HepG2 (cell line): Measurements from ENCODE around the gene TFAP2B. TPM values are rescaled to one million over a fixed set of nuclear protein-coding genes. Genes with fewer than 3 reads are reported as not detected.

Experiments
- ATAC-seq: fragments of 200-7000 bp; cut with Tn5 transposase; 3 replicates; pipeline ENCODE4 v1.9.1; 2020; ENCODE audit warnings: mild to moderate bottlenecking, moderate library complexity
- BruUV-seq: library from RNA; stranded (reverse); fragments of 400-500 nt; replicated peaks from 2 replicates; lab custom pipeline; 2021; lab: Mats Ljungman, UMichigan
- CTCF ChIA-PET: fragments of 300-600 bp; formaldehyde crosslinking; extraction: SDS; loops from one replicate; lab custom pipeline; 2021; ENCODE audit warnings: low total read pairs, inconsistent platforms, low intra/inter-chr PET ratio; lab: Yijun Ruan, JAX
- POLR2A ChIA-PET: fragments of 350-600 bp; sonication (Branson Sonifier 250); formaldehyde crosslinking; loops from one replicate; lab custom pipeline; 2020; ENCODE audit warnings: antibody characterized with exemption, inconsistent platforms; lab: Yijun Ruan, JAX
- DNase-seq: peaks from one replicate; pipeline ENCODE4 v3.0.0-alpha.2; 2015; ENCODE audit warnings: low spot score
- FAIRE-seq: peaks from 3 replicates; lab custom pipeline; 2011; peaks lifted over from hg19 to GRCh38; lab: Jason Lieb, UNC
- H2AFZ ChIP-seq: one replicate; pipeline ENCODE4 v1.6.1; 2011; ENCODE audit warnings: low read length, inconsistent platforms
- H3K27ac ChIP-seq: fragments of 300-600 bp; 3 replicates; pipeline ENCODE4 v1.8.0; 2011; ENCODE audit warnings: mixed run types, mild to moderate bottlenecking, mixed read lengths, low read length, inconsistent platforms; ENCODE audit not compliant: insufficient read depth; ENCODE audit errors: extremely low read length
- H3K27me3 ChIP-seq, 2 experiments: fragments of 200-600 bp in 1 of 2; 2 replicates in 1 of 2; 3 replicates in 1 of 2; pipeline versions ENCODE4 v1.6.0 to v1.8.0; 2011; ENCODE audit warnings: low read length in 2 of 2, mild to moderate bottlenecking in 2 of 2, moderate library complexity in 2 of 2, inconsistent platforms in 1 of 2; ENCODE audit not compliant: insufficient read depth in 2 of 2, control insufficient read depth in 1 of 2
- H3K36me3 ChIP-seq, 2 experiments: fragments of 200-600 bp in 1 of 2; replicated peaks in 1 of 2; 2 replicates in 1 of 2; 3 replicates in 1 of 2; pipeline versions ENCODE4 v1.5.1 to v1.8.0; 2011; ENCODE audit warnings: low read length in 2 of 2, inconsistent platforms in 1 of 2; ENCODE audit not compliant: insufficient read depth in 2 of 2, control insufficient read depth in 1 of 2
- H3K4me1 ChIP-seq: 2 replicates; pipeline ENCODE4 v1.5.1; 2012; ENCODE audit warnings: low read length, inconsistent platforms; ENCODE audit not compliant: insufficient read depth
- H3K4me2 ChIP-seq: 2 replicates; pipeline ENCODE4 v1.6.0; 2011; ENCODE audit warnings: low read depth, low read length, inconsistent platforms
- H3K4me3 ChIP-seq, 3 experiments: fragments of 200-600 bp in 1 of 3; sonication (generic), shearing (Covaris generic) in 1 of 3; replicated peaks in 1 of 3; 2 replicates each; pipeline ENCODE4 v1.5.1; 2011 to 2016; ENCODE audit warnings: low read length in 3 of 3, inconsistent platforms in 2 of 3, low read depth in 2 of 3, mild to moderate bottlenecking in 2 of 3, control low read depth in 1 of 3, mixed read lengths in 1 of 3; ENCODE audit not compliant: insufficient read depth in 1 of 3
- H3K79me2 ChIP-seq: one replicate; pipeline ENCODE4 v1.6.1; 2011; ENCODE audit warnings: low read length, inconsistent platforms; ENCODE audit not compliant: insufficient read depth
- H3K9ac ChIP-seq: 2 replicates; pipeline ENCODE4 v1.6.0; 2011; ENCODE audit warnings: mild to moderate bottlenecking, low read depth, low read length, inconsistent platforms; ENCODE audit not compliant: insufficient read depth
- H3K9me3 ChIP-seq: 2 replicates; pipeline ENCODE4 v1.5.1; 2012; ENCODE audit warnings: mild to moderate bottlenecking, low read length
- H4K20me1 ChIP-seq: 2 replicates; pipeline ENCODE4 v1.6.0; 2011; ENCODE audit warnings: inconsistent platforms, mild to moderate bottlenecking, low read length, moderate library complexity; ENCODE audit not compliant: insufficient read depth
- AKNA ChIP-seq: sonication (generic); formaldehyde crosslinking; IDR thresholded peaks from 2 replicates; pipeline ENCODE4 v1.4.0; 2020; ENCODE audit warnings: missing genetic modification reagents, borderline replicate concordance
- HNF1B ChIP-seq: sonication (generic); formaldehyde crosslinking; IDR thresholded peaks from 2 replicates; pipeline ENCODE4 v1.5.1; 2020; ENCODE audit warnings: mild to moderate bottlenecking, moderate library complexity, missing genetic modification reagents
- KDM6A ChIP-seq: IDR thresholded peaks from 2 replicates; pipeline ENCODE4 v1.6.1; 2016; ENCODE audit warnings: low read depth
- MBD4 ChIP-seq: IDR thresholded peaks from 2 replicates; pipeline ENCODE4 v1.6.1; 2012; ENCODE audit warnings: low read length, inconsistent platforms, borderline replicate concordance
- RAD21 ChIP-seq: fragments of 450-650 bp; formaldehyde crosslinking; IDR thresholded peaks from 2 replicates; pipeline ENCODE4 v1.5.0; 2020; ENCODE audit warnings: mild to moderate bottlenecking
- SMC3 ChIP-seq: IDR thresholded peaks from 2 replicates; pipeline ENCODE4 v1.6.1; 2011; ENCODE audit warnings: low read length, improper control_type of control experiment
- STAG1 ChIP-seq: sonication (generic); formaldehyde crosslinking; IDR thresholded peaks from 2 replicates; pipeline ENCODE4 v1.4.0; 2020; ENCODE audit warnings: missing genetic modification reagents
- TCF7 ChIP-seq: sonication (generic); IDR thresholded peaks from 2 replicates; pipeline ENCODE4 v1.6.1; 2016; ENCODE audit warnings: antibody characterized with exemption, low read depth
- ZNF468 ChIP-seq: sonication (generic); formaldehyde crosslinking; IDR thresholded peaks from 2 replicates; pipeline ENCODE4 v1.8.0; 2022; ENCODE audit warnings: mild to moderate bottlenecking, moderate library complexity, missing genetic modification reagents
- ZNF558 ChIP-seq: sonication (generic); formaldehyde crosslinking; IDR thresholded peaks from 2 replicates; pipeline ENCODE4 v1.9.0; 2022; ENCODE audit warnings: mild to moderate bottlenecking, missing genetic modification reagents, borderline replicate concordance
- ZNF816 ChIP-seq: sonication (generic); formaldehyde crosslinking; IDR thresholded peaks from 2 replicates; pipeline ENCODE4 v1.8.0; 2022; ENCODE audit warnings: missing genetic modification reagents, mild to moderate bottlenecking, borderline replicate concordance
- WGBS: methylation state at CpG from one replicate; pipeline ENCODE4 v1.1.6; 2017; ENCODE audit warnings: low lambda C conversion rate; 5-methylcytosine and 5-hydroxymethylcytosine counted together
- in situ Hi-C: cut with HindIII; loops from 2 replicates; pipeline ENCODE4 v1.10.0; 2017; ENCODE audit warnings: low pct_unique_long_range_greater_than_20kb; ENCODE audit not compliant: extremely low pct_ligation_motif_present
- intact Hi-C: fragments of 100-400 bp; cut with micrococcal nuclease; formaldehyde crosslinking; loops from one replicate; pipeline ENCODE4 v1.10.0; 2022; ENCODE audit not compliant: unreplicated experiment
- polyA plus RNA-seq, 8 experiments: library from polyadenylated mRNA; depleted of rRNA in 3 of 8; stranded (reverse) in 7 of 8; unstranded in 1 of 8; fragments of >200 nt; fragmentation: Illumina TruSeq in 4 of 8; extraction: Trizol in 4 of 8; gene quantifications; 2 replicates each; pipeline versions ENCODE4 v1.2.1 to v1.2.3, GENCODE V29; 2011 to 2016; ENCODE audit warnings: low read depth in 4 of 8, missing spikeins in 1 of 8, mixed read lengths in 1 of 8; ENCODE audit not compliant: insufficient read depth in 1 of 8
- total RNA-seq, 5 experiments: library from RNA; depleted of rRNA; stranded (reverse); fragments of >200 nt; fragmentation: Illumina TruSeq; extraction: Trizol; gene quantifications; 2 replicates each; pipeline ENCODE4 v1.2.3, GENCODE V29; 2016; ENCODE audit warnings: low read depth in 1 of 5
- TF ChIP-seq, protein P1 (sequence below): sonication (generic); formaldehyde crosslinking; IDR thresholded peaks from 2 replicates; pipeline ENCODE4 v1.4.0; 2020; ENCODE audit warnings: missing genetic modification reagents
- TF ChIP-seq, protein P2 (sequence below): sonication (generic); formaldehyde crosslinking; IDR thresholded peaks from 2 replicates; pipeline ENCODE4 v1.8.1; 2023; ENCODE audit warnings: missing genetic modification reagents, mild to moderate bottlenecking, borderline replicate concordance

TFAP2B gene
- total and polyA plus RNA-seq, 2 of the 13 experiments (the other 11 are each of a cell fraction or from before 2014, with no cell fraction given), result not detected

- H3K4me2 ChIP-seq, result no peak overlapping the region
- H3K36me3 ChIP-seq, result no peaks in the 10 kb centered on the region
- no peak overlapping the region for H3K4me3 ChIP-seq
- POLR2A ChIA-PET, result no interaction called here
- no peaks in the 10 kb centered on the region for H3K79me2 ChIP-seq
- no peaks in the 10 kb centered on the region for H3K9me3 ChIP-seq
- peak; percentile 61 for DNase-seq
- no peaks in the 10 kb centered on the region for H3K27me3 ChIP-seq
- no peak overlapping the region for H3K9ac ChIP-seq
- CTCF ChIA-PET, result interaction anchor here (1.1 to 1.8 kb wide), 2 partner anchors 135 to 1229 kb away, joined by 3 to 14 read pairs; no protein-coding TSS in a partner anchor
- peak; percentile 77 for FAIRE-seq
- 3% methylated on average over 3 of the region's 3 CpGs for WGBS
- no TSS peak for BruUV-seq
- H3K27ac ChIP-seq, result no peak overlapping the region
- no peaks in the 10 kb centered on the region for H4K20me1 ChIP-seq
- no peak overlapping the region for H2AFZ ChIP-seq
- peak; percentile 86 for ATAC-seq
- intact Hi-C loops, result loop anchor here (1.0 to 2.0 kb wide), 2 partner anchors 136 to 663 kb away; no protein-coding TSS in a partner anchor
- H3K4me1 ChIP-seq, result no peaks in the 10 kb centered on the region
- in situ Hi-C loops, result loop anchor here (25.0 kb wide), 1 partner anchor 655 kb away; no protein-coding TSS in a partner anchor
- TF ChIP-seq TCF7 (no peak), SMC3 (peak; percentile 58; the same call in 1 of the 2 replicates), ZNF816 (CRISPR knock-in tag) (0 out of 2 replicates have a peak, but pooled peaks have one; percentile 30), STAG1 (peak; percentile 76), MBD4 (no peak), AKNA (CRISPR knock-in tag) (no peak), ZNF558 (CRISPR knock-in tag) (no peak), HNF1B (CRISPR knock-in tag) (no peak), ZNF468 (CRISPR knock-in tag) (no peak), KDM6A (CRISPR knock-in tag) (no peak), RAD21 (CRISPR knock-in tag) (0 out of 2 replicates have a peak, but pooled peaks have one; percentile 40)
- TF ChIP-seq, protein P1, sequence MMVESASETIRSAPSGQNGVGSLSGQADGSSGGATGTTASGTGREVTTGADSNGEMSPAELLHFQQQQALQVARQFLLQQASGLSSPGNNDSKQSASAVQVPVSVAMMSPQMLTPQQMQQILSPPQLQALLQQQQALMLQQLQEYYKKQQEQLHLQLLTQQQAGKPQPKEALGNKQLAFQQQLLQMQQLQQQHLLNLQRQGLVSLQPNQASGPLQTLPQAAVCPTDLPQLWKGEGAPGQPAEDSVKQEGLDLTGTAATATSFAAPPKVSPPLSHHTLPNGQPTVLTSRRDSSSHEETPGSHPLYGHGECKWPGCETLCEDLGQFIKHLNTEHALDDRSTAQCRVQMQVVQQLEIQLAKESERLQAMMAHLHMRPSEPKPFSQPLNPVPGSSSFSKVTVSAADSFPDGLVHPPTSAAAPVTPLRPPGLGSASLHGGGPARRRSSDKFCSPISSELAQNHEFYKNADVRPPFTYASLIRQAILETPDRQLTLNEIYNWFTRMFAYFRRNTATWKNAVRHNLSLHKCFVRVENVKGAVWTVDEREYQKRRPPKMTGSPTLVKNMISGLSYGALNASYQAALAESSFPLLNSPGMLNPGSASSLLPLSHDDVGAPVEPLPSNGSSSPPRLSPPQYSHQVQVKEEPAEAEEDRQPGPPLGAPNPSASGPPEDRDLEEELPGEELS (CRISPR knock-in tag), result no peak
- TF ChIP-seq, protein P2, sequence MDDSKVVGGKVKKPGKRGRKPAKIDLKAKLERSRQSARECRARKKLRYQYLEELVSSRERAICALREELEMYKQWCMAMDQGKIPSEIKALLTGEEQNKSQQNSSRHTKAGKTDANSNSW, result no peak
Measured at GRCh38 chr6:50791900-50792508, 26.7 kb upstream of the TFAP2B start.
